ENCODE measurements around the gene PRIMA1. TPM values are rescaled to one million over a fixed set of nuclear protein-coding genes. Genes with fewer than 3 reads are reported as not detected.
"Not testable (repeated sequence)": the region's sequence is repeated elsewhere in the genome, so short reads cannot be mapped to it uniquely, and the experiment has no call there.

PRIMA1 gene
- total and polyA plus RNA-seq, 7 experiments from 2014 or later = not detected

DNA sequence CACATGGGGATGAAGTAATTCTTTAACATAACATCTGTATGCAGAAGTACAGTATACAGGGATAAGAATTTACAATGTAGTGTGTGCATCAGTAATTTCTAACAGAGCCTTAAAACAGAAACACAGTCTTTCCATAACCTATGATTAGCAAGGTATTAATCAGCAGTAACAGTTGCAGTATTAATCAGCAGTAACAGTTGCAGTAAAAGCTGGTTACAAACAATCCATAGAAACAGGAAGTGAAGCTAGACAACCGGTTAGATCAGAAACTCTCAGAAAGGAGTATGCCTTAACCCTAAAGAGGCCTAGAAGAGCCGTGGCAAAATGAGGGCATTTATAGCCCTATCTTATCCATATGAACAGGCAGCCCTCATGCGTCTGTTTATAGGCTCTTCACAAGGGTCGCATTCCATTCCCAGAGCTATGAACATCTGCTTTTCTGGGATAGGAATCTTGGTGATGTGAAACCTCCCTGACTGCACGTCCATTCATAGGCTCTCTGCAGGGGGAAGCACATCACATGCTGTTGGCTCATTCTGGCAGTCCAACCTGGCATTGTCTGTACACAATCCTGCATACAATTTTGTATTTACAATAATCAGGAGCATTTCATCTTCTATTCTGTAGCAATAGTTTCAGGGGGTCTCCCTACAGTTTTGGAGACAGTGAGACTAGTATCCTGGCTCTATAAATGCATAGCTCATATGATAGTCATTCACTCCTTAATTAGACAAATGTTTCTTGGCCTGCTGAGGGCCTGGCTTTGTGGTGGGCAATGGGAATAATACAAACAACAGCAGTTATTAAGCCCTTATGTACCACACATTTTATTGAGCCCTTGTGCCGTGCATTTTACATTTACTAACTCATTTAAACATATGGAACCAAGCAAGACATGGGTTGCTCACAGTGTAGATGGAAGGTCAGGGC is 21.5 kb upstream of the PRIMA1 start:
- H3K36me3 ChIP-seq (ENCODE audit: control insufficient read depth in 2 of 3, insufficient read depth in 3 of 3, low read length in 3 of 3); H3K4me3 Mint-ChIP-seq; H3K27me3 ChIP-seq (ENCODE audit: control insufficient read depth in 2 of 2, insufficient read depth in 2 of 2, low read length in 2 of 2); H3K27ac ChIP-seq (ENCODE audit: low read depth, low read length); intact Hi-C loops (cut with micrococcal nuclease); ATAC-seq; H3K4me1 ChIP-seq (ENCODE audit: control insufficient read depth in 2 of 2, insufficient read depth in 2 of 2, low read length in 2 of 2); CTCF ChIA-PET; H3K36me3 Mint-ChIP-seq; POLR2A ChIA-PET; H3K9me3 ChIP-seq (ENCODE audit: control insufficient read depth in 2 of 3, low read length in 3 of 3); H3K27ac Mint-ChIP-seq; H3K4me1 Mint-ChIP-seq; DNase-seq; H3K4me3 ChIP-seq (ENCODE audit: low read length): not testable (repeated sequence)
- Mint-ChIP-seq H3K9me3 (peaks cover 2 to 63% (median 19%) of the 10 kb centered on the region in 11 donors), H3K27me3 (peaks cover 5 to 16% (median 11%) of the 10 kb centered on the region in 5 donors)

DNA sequence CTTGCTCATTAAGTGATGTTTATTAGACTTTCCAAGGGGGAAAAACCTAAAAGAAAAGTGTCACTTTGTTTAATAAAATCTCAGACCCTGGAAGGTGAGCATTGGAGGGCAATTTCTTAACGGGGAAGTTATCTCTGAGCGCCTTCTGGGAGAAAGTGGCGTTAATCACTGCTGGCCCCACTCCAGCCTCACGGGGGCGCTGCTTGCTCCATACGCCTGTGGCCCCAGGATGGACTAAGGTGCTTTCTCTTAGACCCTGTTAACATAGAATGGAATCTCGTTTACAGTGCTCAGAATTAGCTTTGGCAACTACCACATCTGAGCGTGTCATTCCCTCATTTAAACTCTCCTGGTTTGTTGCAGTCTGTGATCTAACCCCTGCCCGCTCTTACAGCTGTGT is 16.4 kb upstream of the PRIMA1 start:
- Histone ChIP-seq H3K4me3 (ENCODE audit: low read length) (no peak overlapping the region), H3K27me3 (ENCODE audit: control insufficient read depth in 2 of 2, insufficient read depth in 2 of 2, low read length in 2 of 2) (no peaks in the 10 kb centered on the region), H3K4me1 (ENCODE audit: control insufficient read depth in 2 of 2, insufficient read depth in 2 of 2, low read length in 2 of 2) (no peaks in the 10 kb centered on the region), H3K36me3 (ENCODE audit: control insufficient read depth in 2 of 3, insufficient read depth in 3 of 3, low read length in 3 of 3) (no peaks in the 10 kb centered on the region), H3K27ac (ENCODE audit: low read depth, low read length) (no peak overlapping the region), H3K9me3 (ENCODE audit: control insufficient read depth in 2 of 3, low read length in 3 of 3) (no peaks in the 10 kb centered on the region)
- peaks cover 0 to 6% (median 0%) of the 10 kb centered on the region in 7 donors for H3K4me1 Mint-ChIP-seq
- ATAC-seq = no peak
- no peak for DNase-seq
- POLR2A ChIA-PET = no interaction called here
- H3K4me3 Mint-ChIP-seq = no peak overlapping the region
- H3K36me3 Mint-ChIP-seq = peaks cover 0 to 2% (median 0%) of the 10 kb centered on the region in 5 donors
- H3K27ac Mint-ChIP-seq = no peak overlapping the region
- intact Hi-C loops (cut with micrococcal nuclease) = no loop called here
- peaks cover 5 to 27% (median 12%) of the 10 kb centered on the region in 5 donors for H3K27me3 Mint-ChIP-seq
- CTCF ChIA-PET = no interaction called here
- peaks cover 0 to 25% (median 4%) of the 10 kb centered on the region in 11 donors for H3K9me3 Mint-ChIP-seq

DNA sequence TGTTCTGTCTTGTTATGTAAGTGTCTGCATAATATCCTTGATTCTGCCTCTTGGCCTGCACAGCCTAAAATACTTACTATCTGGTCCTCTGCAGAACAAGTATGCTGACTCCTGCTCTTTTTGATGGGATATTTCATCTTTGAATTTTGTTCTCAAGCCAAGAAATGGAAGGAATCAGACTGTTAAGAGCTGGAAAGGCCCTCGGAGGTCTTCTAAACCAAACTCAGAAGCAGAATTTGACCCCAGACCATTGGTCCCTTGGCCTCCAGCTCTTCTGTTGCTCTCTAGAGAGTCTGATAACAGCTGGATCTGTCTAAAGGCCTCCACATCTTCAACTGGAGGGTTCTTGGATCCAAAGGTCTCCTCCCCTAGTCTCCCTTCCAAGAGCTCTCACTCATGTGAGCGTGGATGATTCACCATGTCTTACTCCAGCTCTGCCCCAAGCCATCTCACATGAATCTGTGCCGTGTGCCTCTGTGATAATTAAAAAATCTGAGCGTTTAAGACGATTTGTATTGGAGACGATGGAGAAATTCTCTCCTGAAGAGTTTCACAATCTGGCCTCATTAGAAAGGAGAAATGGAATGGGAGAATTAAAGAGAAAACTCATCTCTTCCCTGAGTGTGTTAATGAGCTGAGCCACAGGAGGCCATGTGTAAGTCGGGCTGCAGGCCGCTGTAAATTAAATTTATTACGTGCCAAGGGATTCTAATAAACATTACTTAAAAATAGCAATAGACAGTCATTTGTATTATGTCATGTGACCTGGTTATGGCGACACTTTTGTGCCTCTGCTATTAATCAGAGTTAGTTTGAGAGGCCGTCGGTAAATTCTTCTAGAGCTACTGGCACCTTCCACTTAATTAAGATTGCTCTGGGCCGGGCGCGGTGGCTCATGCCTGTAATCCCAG is 15.4 kb upstream of the PRIMA1 start:
- POLR2A ChIA-PET = no interaction called here
- intact Hi-C loops (cut with micrococcal nuclease) = no loop called here
- CTCF ChIA-PET = no interaction called here

DNA sequence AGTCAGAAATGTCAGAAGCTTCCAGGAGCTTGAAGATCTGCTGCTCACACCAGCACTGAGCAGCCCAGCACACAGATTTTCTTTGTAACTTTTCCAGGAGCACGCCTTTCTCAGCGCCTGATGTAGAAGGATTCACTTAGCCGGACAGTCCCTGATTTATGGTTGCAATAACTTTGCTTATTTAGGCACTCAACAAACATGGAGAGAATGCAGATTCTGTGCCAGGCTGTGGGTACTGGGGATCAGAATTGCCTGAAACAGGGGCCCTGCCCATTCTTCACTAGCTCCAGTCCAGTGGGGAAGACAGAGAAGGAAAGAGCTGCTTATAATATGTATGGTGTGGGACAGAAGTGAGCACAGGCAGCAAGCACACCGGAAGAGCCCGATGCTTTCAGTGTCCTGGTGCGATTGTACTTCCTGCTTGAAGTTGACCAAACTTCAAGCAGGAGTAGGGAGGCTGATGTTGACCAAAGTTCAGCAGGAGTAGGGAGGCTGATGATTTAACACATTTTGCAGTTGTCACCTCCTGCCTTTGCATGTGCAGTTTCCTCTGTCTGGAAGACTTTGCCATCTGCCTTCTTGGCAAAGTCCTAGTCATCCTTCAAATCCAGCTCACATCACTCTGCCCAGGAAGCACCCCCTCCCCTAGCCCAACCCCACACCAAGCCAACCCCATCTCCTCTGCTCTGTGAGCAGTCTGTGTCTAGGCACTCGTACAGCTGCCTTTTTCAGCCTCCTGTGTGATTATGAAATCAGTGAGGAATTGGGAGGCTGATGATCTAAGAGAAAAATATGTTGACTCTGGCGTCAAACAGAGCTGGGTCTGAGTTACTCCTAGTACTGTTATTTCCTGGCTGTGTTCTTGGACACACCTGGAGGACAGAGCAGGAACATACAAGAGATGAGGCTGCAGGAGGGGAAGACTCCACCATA is 12.0 kb upstream of the PRIMA1 start:
- H3K36me3 Mint-ChIP-seq = no peaks in the 10 kb centered on the region
- intact Hi-C loops (cut with micrococcal nuclease) = loop anchor here in 1 of 2 donors (10.0 kb wide), 1 partner anchor 975 kb away; the partner anchor contains the start of gene GSC
- H3K36me3 ChIP-seq (ENCODE audit: control insufficient read depth in 2 of 3, insufficient read depth in 3 of 3, low read length in 3 of 3) = no peaks in the 10 kb centered on the region
- H3K9me3 ChIP-seq (ENCODE audit: control insufficient read depth in 2 of 3, low read length in 3 of 3) = no peaks in the 10 kb centered on the region
- CTCF ChIA-PET = no interaction called here
- H3K27ac Mint-ChIP-seq = no peak overlapping the region
- H3K4me3 Mint-ChIP-seq = no peak overlapping the region
- no peak for DNase-seq
- POLR2A ChIA-PET = no interaction called here
- ATAC-seq = no peak
- no peak overlapping the region for H3K4me3 ChIP-seq (ENCODE audit: low read length)
- H3K9me3 Mint-ChIP-seq = peaks cover 0 to 2% (median 0%) of the 10 kb centered on the region in 11 donors
- no peaks in the 10 kb centered on the region for H3K4me1 ChIP-seq (ENCODE audit: control insufficient read depth in 2 of 2, insufficient read depth in 2 of 2, low read length in 2 of 2)
- H3K27me3 ChIP-seq (ENCODE audit: control insufficient read depth in 2 of 2, insufficient read depth in 2 of 2, low read length in 2 of 2) = no peaks in the 10 kb centered on the region
- no peak overlapping the region for H3K27ac ChIP-seq (ENCODE audit: low read depth, low read length)
- H3K27me3 Mint-ChIP-seq = peaks cover 12 to 39% (median 23%) of the 10 kb centered on the region in 5 donors
- no peaks in the 10 kb centered on the region for H3K4me1 Mint-ChIP-seq

More for the DNA sequence above, 15.4 kb upstream of the PRIMA1 start:
- no peaks in the 10 kb centered on the region for H3K4me1 ChIP-seq (ENCODE audit: control insufficient read depth in 2 of 2, insufficient read depth in 2 of 2, low read length in 2 of 2)
- no peaks in the 10 kb centered on the region for H3K9me3 ChIP-seq (ENCODE audit: control insufficient read depth in 2 of 3, low read length in 3 of 3)
- no peak for ATAC-seq
- H3K36me3 ChIP-seq (ENCODE audit: control insufficient read depth in 2 of 3, insufficient read depth in 3 of 3, low read length in 3 of 3) = no peaks in the 10 kb centered on the region
- H3K27ac ChIP-seq (ENCODE audit: low read depth, low read length) = no peak overlapping the region
- H3K4me1 Mint-ChIP-seq = no peaks in the 10 kb centered on the region
- DNase-seq = no peak
- H3K9me3 Mint-ChIP-seq = peaks cover 0 to 15% (median 4%) of the 10 kb centered on the region in 11 donors
- H3K4me3 ChIP-seq (ENCODE audit: low read length) = no peak overlapping the region
- H3K27me3 Mint-ChIP-seq = peaks cover 8 to 31% (median 22%) of the 10 kb centered on the region in 5 donors
- H3K27ac Mint-ChIP-seq = no peak overlapping the region
- H3K4me3 Mint-ChIP-seq = no peak overlapping the region
- H3K36me3 Mint-ChIP-seq = no peaks in the 10 kb centered on the region
- H3K27me3 ChIP-seq (ENCODE audit: control insufficient read depth in 2 of 2, insufficient read depth in 2 of 2, low read length in 2 of 2) = no peaks in the 10 kb centered on the region

DNA sequence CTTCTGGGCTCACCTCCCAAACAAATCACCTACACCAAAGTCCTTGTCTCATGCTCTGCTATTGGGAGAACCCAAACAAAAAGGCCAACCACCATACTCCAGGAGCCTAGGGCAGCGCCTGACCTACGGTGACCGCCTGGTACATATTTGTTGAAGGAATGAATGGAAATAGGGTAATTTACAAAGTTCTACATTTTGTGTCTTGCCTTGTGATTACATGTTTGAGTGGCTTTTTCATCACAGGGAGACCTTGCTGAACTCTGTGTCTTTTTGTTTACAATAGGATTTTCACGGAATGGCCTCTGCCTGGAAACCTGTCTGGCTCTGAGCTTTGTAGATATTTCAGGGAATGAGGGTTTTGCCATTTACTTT is 11.3 kb upstream of the PRIMA1 start:
- Histone ChIP-seq H3K4me3 (ENCODE audit: low read length) (no peak overlapping the region), H3K27ac (ENCODE audit: low read depth, low read length) (no peak overlapping the region), H3K27me3 (ENCODE audit: control insufficient read depth in 2 of 2, insufficient read depth in 2 of 2, low read length in 2 of 2) (no peaks in the 10 kb centered on the region), H3K9me3 (ENCODE audit: control insufficient read depth in 2 of 3, low read length in 3 of 3) (no peaks in the 10 kb centered on the region), H3K4me1 (ENCODE audit: control insufficient read depth in 2 of 2, insufficient read depth in 2 of 2, low read length in 2 of 2) (no peaks in the 10 kb centered on the region), H3K36me3 (ENCODE audit: control insufficient read depth in 2 of 3, insufficient read depth in 3 of 3, low read length in 3 of 3) (no peaks in the 10 kb centered on the region)
- ATAC-seq (no peak), DNase-seq (no peak)
- Mint-ChIP-seq H3K4me1 (no peaks in the 10 kb centered on the region), H3K27me3 (peaks cover 12 to 39% (median 21%) of the 10 kb centered on the region in 5 donors), H3K27ac (no peak overlapping the region), H3K36me3 (no peaks in the 10 kb centered on the region), H3K4me3 (no peak overlapping the region), H3K9me3 (peaks cover 0 to 2% (median 0%) of the 10 kb centered on the region in 11 donors)
- CTCF ChIA-PET = no interaction called here
- POLR2A ChIA-PET = no interaction called here
- intact Hi-C loops (cut with micrococcal nuclease) = loop anchor here in 1 of 2 donors (10.0 kb wide), 1 partner anchor 975 kb away; the partner anchor contains the start of gene GSC

DNA sequence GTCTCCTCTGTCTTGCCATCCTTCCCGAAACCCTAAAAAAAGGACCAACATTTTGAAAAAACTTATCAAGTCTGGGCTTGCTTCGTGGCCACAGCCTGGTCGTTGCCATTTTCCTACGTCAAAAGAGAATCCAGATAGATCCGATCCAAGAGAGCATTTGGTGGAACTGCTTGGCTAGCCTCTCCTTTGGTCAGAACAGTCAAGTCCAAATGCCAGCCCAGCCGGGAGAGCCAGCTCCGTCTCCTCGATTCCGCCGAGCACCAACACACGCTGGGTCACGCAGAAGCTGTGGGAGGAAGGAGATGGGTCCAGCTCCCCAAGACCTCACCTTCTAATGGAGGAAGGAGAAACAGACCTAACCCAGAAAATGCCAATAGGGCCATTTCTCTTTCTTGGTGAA is 9.3 kb upstream of the PRIMA1 start:
- no peaks in the 10 kb centered on the region for H3K27me3 ChIP-seq (ENCODE audit: control insufficient read depth in 2 of 2, insufficient read depth in 2 of 2, low read length in 2 of 2)
- DNase-seq (no peak), ATAC-seq (no peak)
- Mint-ChIP-seq H3K27me3 (peaks cover 18 to 47% (median 21%) of the 10 kb centered on the region in 5 donors), H3K9me3 (peaks cover 0 to 4% (median 0%) of the 10 kb centered on the region in 11 donors), H3K36me3 (no peaks in the 10 kb centered on the region), H3K4me1 (no peaks in the 10 kb centered on the region), H3K27ac (no peak overlapping the region), H3K4me3 (no peak overlapping the region)
- H3K27ac ChIP-seq (ENCODE audit: low read depth, low read length) = no peak overlapping the region
- no peaks in the 10 kb centered on the region for H3K36me3 ChIP-seq (ENCODE audit: control insufficient read depth in 2 of 3, insufficient read depth in 3 of 3, low read length in 3 of 3)
- intact Hi-C loops (cut with micrococcal nuclease) = loop anchor here in 1 of 2 donors (10.0 kb wide), 1 partner anchor 977 kb away; the partner anchor contains the start of gene GSC
- CTCF ChIA-PET = no interaction called here
- POLR2A ChIA-PET = no interaction called here
- no peaks in the 10 kb centered on the region for H3K9me3 ChIP-seq (ENCODE audit: control insufficient read depth in 2 of 3, low read length in 3 of 3)
- H3K4me1 ChIP-seq (ENCODE audit: control insufficient read depth in 2 of 2, insufficient read depth in 2 of 2, low read length in 2 of 2) = no peaks in the 10 kb centered on the region
- no peak overlapping the region for H3K4me3 ChIP-seq (ENCODE audit: low read length)

Measured in naive thymus-derived CD4-positive, alpha-beta T cell (primary cell).